Smooth muscle cell (in vitro differentiated cells): Measurements from ENCODE around the gene UTP4. TPM values are rescaled to one million over a fixed set of nuclear protein-coding genes. Genes with fewer than 3 reads are reported as not detected.

Experiments
- DNase-seq: peaks from one replicate; lab custom pipeline; 2025; ENCODE audit not compliant: unreplicated experiment; lab: John Stamatoyannopoulos, UW
- H2AFZ ChIP-seq: fragments of 200-600 bp; sonication (generic); 2 replicates; pipeline ENCODE4 v1.6.0; 2016; ENCODE audit warnings: antibody characterized with exemption, low read depth, mild to moderate bottlenecking
- H3F3A ChIP-seq: fragments of 200-600 bp; sonication (generic); 2 replicates; pipeline ENCODE4 v1.6.0; 2017; ENCODE audit warnings: antibody characterized with exemption, low read depth
- H3K27ac ChIP-seq: fragments of 200-600 bp; sonication (generic); 2 replicates; pipeline ENCODE4 v1.5.1; 2016; ENCODE audit warnings: low read depth, mild to moderate bottlenecking
- H3K27me3 ChIP-seq: fragments of 200-600 bp; sonication (generic); 2 replicates; pipeline ENCODE4 v1.6.1; 2016; ENCODE audit warnings: low read depth, mild to moderate bottlenecking
- H3K36me3 ChIP-seq: fragments of 200-600 bp; sonication (generic); 2 replicates; pipeline ENCODE4 v1.5.1; 2016; ENCODE audit warnings: low read depth
- H3K4me1 ChIP-seq: fragments of 200-600 bp; sonication (generic); 2 replicates; pipeline ENCODE4 v1.5.1; 2016; ENCODE audit warnings: low read depth
- H3K4me2 ChIP-seq: fragments of 200-600 bp; sonication (generic); 2 replicates; pipeline ENCODE4 v1.6.0; 2016; ENCODE audit warnings: mild to moderate bottlenecking
- H3K4me3 ChIP-seq: fragments of 200-600 bp; sonication (generic); 2 replicates; pipeline ENCODE4 v1.5.1; 2016; ENCODE audit warnings: mild to moderate bottlenecking
- H3K79me2 ChIP-seq: fragments of 200-600 bp; sonication (generic); 2 replicates; pipeline ENCODE4 v1.6.0; 2016; ENCODE audit warnings: low read depth, mild to moderate bottlenecking
- H3K9ac ChIP-seq: fragments of 200-600 bp; sonication (generic); 2 replicates; pipeline ENCODE4 v1.6.0; 2016; ENCODE audit warnings: low read depth
- H3K9me3 ChIP-seq: fragments of 200-600 bp; sonication (generic); replicated peaks from 2 replicates; pipeline ENCODE4 v1.5.1; 2016; ENCODE audit warnings: low read depth
- H4K20me1 ChIP-seq: fragments of 200-600 bp; sonication (generic); 2 replicates; pipeline ENCODE4 v1.6.0; 2016; ENCODE audit warnings: low read depth
- WGBS: methylation state at CpG from one replicate; pipeline ENCODE4 v1.1.7; 2016; ENCODE audit warnings: low lambda C conversion rate; 5-methylcytosine and 5-hydroxymethylcytosine counted together
- polyA plus RNA-seq: library from polyadenylated mRNA; unstranded; fragments of >200 nt; fragmentation: Nextera tagmentation; extraction: Ambion mirVana; gene quantifications from 2 replicates; pipeline ENCODE4 v1.2.1, GENCODE V29; 2016
- total RNA-seq: library from RNA; depleted of rRNA; stranded (reverse); fragments of >200 nt; gene quantifications from 2 replicates; pipeline ENCODE4 v1.2.3, GENCODE V29; 2014
- TF ChIP-seq, protein P1 (sequence below): fragments of 200-600 bp; sonication (generic); IDR thresholded peaks from 2 replicates; pipeline ENCODE4 v1.5.1; 2017; ENCODE audit warnings: borderline replicate concordance, mild to moderate bottlenecking, antibody characterized with exemption; ENCODE audit not compliant: insufficient read depth, poor library complexity, severe bottlenecking

The UTP4 gene
- total and polyA plus RNA-seq, 2 experiments from 2014 or later, result 20.4 to 29.0 TPM

DNA sequence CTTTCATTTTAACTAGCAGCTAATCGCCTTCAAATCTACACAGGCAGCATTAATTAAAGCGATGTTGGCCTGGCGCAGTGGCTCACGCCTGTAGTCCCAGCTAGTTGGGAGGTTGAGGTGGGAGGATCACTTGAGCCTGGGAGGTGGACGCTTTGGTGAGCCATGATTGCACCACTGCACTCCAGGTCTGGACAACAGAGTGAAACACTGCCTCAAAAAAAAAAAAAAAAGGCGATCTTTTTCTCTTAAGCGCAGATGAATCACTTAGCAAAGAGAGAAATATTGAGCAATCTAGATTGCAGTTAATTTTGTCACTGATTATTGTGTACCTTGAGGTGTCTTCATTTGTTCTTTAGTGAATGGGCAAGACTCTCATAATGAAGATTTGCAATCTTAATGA lies 66.9 kb downstream of the UTP4 start:
- 93% methylated on average over 7 of the region's 7 CpGs for WGBS
- DNase-seq, result no peak
- Histone ChIP-seq H3K36me3 (no peaks in the 10 kb centered on the region), H3K27ac (no peak overlapping the region), H3K9me3 (no peaks in the 10 kb centered on the region), H3K4me3 (no peak overlapping the region), H3K4me2 (no peak overlapping the region), H4K20me1 (peaks cover 99% of the 10 kb centered on the region), H3K4me1 (no peaks in the 10 kb centered on the region), H3K79me2 (peaks cover 72% of the 10 kb centered on the region), H3K27me3 (no peaks in the 10 kb centered on the region), H3F3A (no peaks in the 10 kb centered on the region), H2AFZ (no peak overlapping the region), H3K9ac (no peak overlapping the region)
- TF ChIP-seq, protein P1, sequence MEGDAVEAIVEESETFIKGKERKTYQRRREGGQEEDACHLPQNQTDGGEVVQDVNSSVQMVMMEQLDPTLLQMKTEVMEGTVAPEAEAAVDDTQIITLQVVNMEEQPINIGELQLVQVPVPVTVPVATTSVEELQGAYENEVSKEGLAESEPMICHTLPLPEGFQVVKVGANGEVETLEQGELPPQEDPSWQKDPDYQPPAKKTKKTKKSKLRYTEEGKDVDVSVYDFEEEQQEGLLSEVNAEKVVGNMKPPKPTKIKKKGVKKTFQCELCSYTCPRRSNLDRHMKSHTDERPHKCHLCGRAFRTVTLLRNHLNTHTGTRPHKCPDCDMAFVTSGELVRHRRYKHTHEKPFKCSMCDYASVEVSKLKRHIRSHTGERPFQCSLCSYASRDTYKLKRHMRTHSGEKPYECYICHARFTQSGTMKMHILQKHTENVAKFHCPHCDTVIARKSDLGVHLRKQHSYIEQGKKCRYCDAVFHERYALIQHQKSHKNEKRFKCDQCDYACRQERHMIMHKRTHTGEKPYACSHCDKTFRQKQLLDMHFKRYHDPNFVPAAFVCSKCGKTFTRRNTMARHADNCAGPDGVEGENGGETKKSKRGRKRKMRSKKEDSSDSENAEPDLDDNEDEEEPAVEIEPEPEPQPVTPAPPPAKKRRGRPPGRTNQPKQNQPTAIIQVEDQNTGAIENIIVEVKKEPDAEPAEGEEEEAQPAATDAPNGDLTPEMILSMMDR, result no peak

DNA sequence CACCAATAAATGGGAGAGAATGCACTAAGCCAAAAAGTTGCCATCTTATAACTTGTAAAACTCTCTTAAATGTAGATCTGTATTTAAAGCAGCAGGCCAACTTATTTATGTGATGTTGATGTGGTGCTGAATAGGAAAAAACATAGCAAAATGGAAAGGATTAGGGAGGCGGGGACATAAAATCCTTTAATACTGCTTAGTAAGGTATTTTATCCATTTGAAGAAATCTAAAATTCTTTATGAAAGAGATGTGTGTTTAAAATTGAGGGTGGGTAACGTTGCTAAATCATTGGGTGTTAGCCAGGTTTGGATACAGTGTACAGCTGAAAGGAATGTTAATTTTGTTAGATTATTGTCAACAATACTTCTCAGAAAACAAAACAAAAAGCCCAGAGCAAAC lies 68.8 kb downstream of the UTP4 start:
- H3K79me2 ChIP-seq, result peaks cover 70% of the 10 kb centered on the region

DNA sequence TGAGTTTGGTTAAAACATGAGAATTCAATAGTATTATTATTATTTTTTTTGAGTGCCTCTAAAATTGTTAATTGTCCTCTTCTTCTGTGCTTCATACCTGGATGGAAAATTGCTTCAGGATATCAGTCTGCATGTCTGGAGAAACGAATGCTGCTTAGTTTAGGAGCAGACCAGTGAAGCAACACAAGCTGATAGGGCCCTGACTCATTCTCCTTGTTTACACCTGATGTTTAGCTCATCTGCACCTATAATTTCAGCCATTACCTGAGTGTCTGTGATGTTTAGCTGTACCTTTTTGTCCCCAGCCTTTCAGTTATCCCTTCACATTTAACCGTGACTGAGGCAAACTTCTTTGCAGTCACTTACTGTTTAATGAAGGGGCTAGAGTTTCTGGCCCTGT lies 69.3 kb downstream of the UTP4 start:
- H3K36me3 ChIP-seq, result no peaks in the 10 kb centered on the region
- no peak for DNase-seq
- H3K9me3 ChIP-seq, result no peaks in the 10 kb centered on the region
- no peak overlapping the region for H3K9ac ChIP-seq
- 74% methylated on average over 2 of the region's 2 CpGs for WGBS
- no peaks in the 10 kb centered on the region for H3K27me3 ChIP-seq
- H3K4me2 ChIP-seq, result no peak overlapping the region
- H3F3A ChIP-seq, result no peaks in the 10 kb centered on the region
- H3K4me3 ChIP-seq, result no peak overlapping the region
- H3K4me1 ChIP-seq, result no peaks in the 10 kb centered on the region
- TF ChIP-seq, protein P1, result no peak
- H3K27ac ChIP-seq, result no peak overlapping the region
- H4K20me1 ChIP-seq, result peaks cover 96% of the 10 kb centered on the region
- peaks cover 65% of the 10 kb centered on the region for H3K79me2 ChIP-seq
- H2AFZ ChIP-seq, result no peak overlapping the region

More for the DNA sequence above, 68.8 kb downstream of the UTP4 start:
- H2AFZ ChIP-seq, result no peak overlapping the region
- no peaks in the 10 kb centered on the region for H3K27me3 ChIP-seq
- H3K36me3 ChIP-seq, result no peaks in the 10 kb centered on the region
- no peak overlapping the region for H3K4me3 ChIP-seq
- 93% methylated on average over 2 of the region's 2 CpGs for WGBS
- H3F3A ChIP-seq, result no peaks in the 10 kb centered on the region
- DNase-seq, result no peak
- no peak overlapping the region for H3K4me2 ChIP-seq
- H3K9ac ChIP-seq, result no peak overlapping the region
- H4K20me1 ChIP-seq, result peaks cover 99% of the 10 kb centered on the region
- no peaks in the 10 kb centered on the region for H3K9me3 ChIP-seq
- TF ChIP-seq, protein P1, result no peak
- no peak overlapping the region for H3K27ac ChIP-seq
- no peaks in the 10 kb centered on the region for H3K4me1 ChIP-seq

GRCh38 chr16:69204172-69204571 lies 71.7 kb downstream of the UTP4 start:
- Histone ChIP-seq H4K20me1 (peaks cover 96% of the 10 kb centered on the region), H2AFZ (no peak overlapping the region), H3K36me3 (no peaks in the 10 kb centered on the region), H3F3A (no peaks in the 10 kb centered on the region), H3K79me2 (peaks cover 49% of the 10 kb centered on the region), H3K4me1 (no peaks in the 10 kb centered on the region), H3K4me2 (no peak overlapping the region), H3K27me3 (no peaks in the 10 kb centered on the region), H3K9ac (no peak overlapping the region), H3K27ac (no peak overlapping the region), H3K4me3 (no peak overlapping the region), H3K9me3 (no peaks in the 10 kb centered on the region)
- TF ChIP-seq, protein P1, result no peak
- no peak for DNase-seq
